GM12878 (cell line): ENCODE data around the gene SPOP. TPM values are rescaled to one million over a fixed set of nuclear protein-coding genes. Genes with fewer than 3 reads are reported as not detected.

Experiments used
- ATAC-seq: fragments of 200-7000 bp; cut with Tn5 transposase; 3 replicates; pipeline ENCODE4 v1.9.1; 2020; ENCODE audit warnings: mild to moderate bottlenecking, moderate library complexity
- BruUV-seq: library from RNA; stranded (reverse); fragments of 400-500 nt; replicated peaks from 2 replicates; lab custom pipeline; 2021; lab: Mats Ljungman, UMichigan
- CTCF ChIA-PET: fragments of 300-600 bp; sonication (Branson Sonifier 250); formaldehyde crosslinking; extraction: SDS; loops from one replicate; lab custom pipeline; 2021; ENCODE audit warnings: inconsistent platforms; lab: Yijun Ruan, JAX
- POLR2A ChIA-PET: fragments of 350-600 bp; formaldehyde crosslinking; extraction: SDS; loops from one replicate; lab custom pipeline; 2021; ENCODE audit warnings: inconsistent platforms; lab: Charles Lee
- RAD21 ChIA-PET: fragments of 300-600 bp; sonication (Branson Sonifier 250); formaldehyde crosslinking; loops from one replicate; lab custom pipeline; 2023; ENCODE audit warnings: antibody characterized with exemption; ENCODE audit not compliant: unreplicated experiment; lab: Charles Lee
- SMC1A ChIA-PET: fragments of 300-600 bp; sonication (Branson Sonifier 250); formaldehyde crosslinking; loops from one replicate; lab custom pipeline; 2023; ENCODE audit not compliant: unreplicated experiment, uncharacterized antibody; lab: Charles Lee
- DNase-seq: peaks from one replicate; pipeline ENCODE4 v3.0.0-alpha.2; 2011; ENCODE audit warnings: low read depth, low spot score
- FAIRE-seq: peaks from 3 replicates; lab custom pipeline; 2011; peaks lifted over from hg19 to GRCh38; lab: Jason Lieb, UNC
- H2AFZ ChIP-seq: 2 replicates; pipeline ENCODE4 v1.6.0; 2011; ENCODE audit warnings: low read depth, low read length, control low read depth; ENCODE audit not compliant: control insufficient read depth
- H3K27ac ChIP-seq: 2 replicates; pipeline ENCODE4 v1.5.1; 2011; ENCODE audit warnings: control low read depth; ENCODE audit not compliant: control insufficient read depth, insufficient read depth
- H3K27me3 ChIP-seq, 2 experiments: replicated peaks in 1 of 2; 2 replicates each; pipeline versions ENCODE4 v1.6.0 to v1.6.1; 2011; ENCODE audit warnings: low read length in 1 of 2; ENCODE audit not compliant: control insufficient read depth in 2 of 2, insufficient read depth in 2 of 2
- H3K36me3 ChIP-seq, 2 experiments: 2 replicates each; pipeline ENCODE4 v1.5.1; 2011; ENCODE audit warnings: low read length in 1 of 2; ENCODE audit not compliant: control insufficient read depth in 2 of 2, insufficient read depth in 2 of 2
- H3K4me1 ChIP-seq: 2 replicates; pipeline ENCODE4 v1.6.1; 2011; ENCODE audit warnings: mild to moderate bottlenecking, low read length, moderate library complexity, mixed read lengths; ENCODE audit not compliant: control insufficient read depth, insufficient read depth
- H3K4me2 ChIP-seq: 2 replicates; pipeline ENCODE4 v1.6.0; 2011; ENCODE audit warnings: control low read depth; ENCODE audit not compliant: control insufficient read depth, insufficient read depth
- H3K4me3 ChIP-seq: fragments of 200-600 bp; sonication (generic); 2 replicates; pipeline ENCODE4 v1.5.1; 2016
- H3K79me2 ChIP-seq: 2 replicates; pipeline ENCODE4 v1.6.0; 2011; ENCODE audit warnings: low read length; ENCODE audit not compliant: control insufficient read depth, insufficient read depth
- H3K9ac ChIP-seq: 2 replicates; pipeline ENCODE4 v1.8.0; 2011; ENCODE audit warnings: low read length, control low read depth, mixed read lengths; ENCODE audit not compliant: control insufficient read depth, insufficient read depth
- H3K9me3 ChIP-seq: replicated peaks from 3 replicates; pipeline ENCODE4 v1.5.1; 2011; ENCODE audit warnings: mild to moderate bottlenecking, low read length; ENCODE audit not compliant: control insufficient read depth, insufficient read depth
- H4K20me1 ChIP-seq: 2 replicates; pipeline ENCODE4 v1.6.0; 2011; ENCODE audit not compliant: control insufficient read depth, insufficient read depth
- ASH2L ChIP-seq: fragments of 300-600, 200-600 bp; sonication (generic); IDR thresholded peaks from 2 replicates; pipeline ENCODE4 v1.6.1; 2017; ENCODE audit warnings: low read depth, mild to moderate bottlenecking, borderline replicate concordance
- E2F8 ChIP-seq: fragments of 450-650 bp; IDR thresholded peaks from 2 replicates; pipeline ENCODE4 v1.6.1; 2018; ENCODE audit warnings: mild to moderate bottlenecking, low read depth, moderate library complexity; ENCODE audit not compliant: partially characterized antibody
- NRF1 ChIP-seq: conservative IDR thresholded peaks from 2 replicates; pipeline ENCODE4 v1.6.1; 2011; ENCODE audit warnings: mild to moderate bottlenecking, low read depth, low read length, improper control_type of control experiment
- REST ChIP-seq: IDR thresholded peaks from 2 replicates; pipeline ENCODE4 v1.6.1; 2012; ENCODE audit warnings: mild to moderate bottlenecking, low read depth, low read length
- SIX5 ChIP-seq: IDR thresholded peaks from 2 replicates; pipeline ENCODE4 v1.6.1; 2011; ENCODE audit warnings: mild to moderate bottlenecking, low read depth, low read length, moderate library complexity; ENCODE audit not compliant: severe bottlenecking
- SREBF1 ChIP-seq: IDR thresholded peaks from 2 replicates; pipeline ENCODE4 v1.6.1; 2012; ENCODE audit warnings: mild to moderate bottlenecking, low read length
- TBL1XR1 ChIP-seq: IDR thresholded peaks from 2 replicates; pipeline ENCODE4 v1.6.1; 2012; ENCODE audit warnings: low read depth, low read length, improper control_type of control experiment
- USF1 ChIP-seq: IDR thresholded peaks from 2 replicates; pipeline ENCODE4 v1.6.1; 2011; ENCODE audit warnings: borderline replicate concordance, low read depth, mild to moderate bottlenecking, moderate library complexity, mixed read lengths, low read length; ENCODE audit not compliant: insufficient read depth; ENCODE audit errors: extremely low read length
- ZBTB4 ChIP-seq: fragments of 450-650 bp; formaldehyde crosslinking; IDR thresholded peaks from 2 replicates; pipeline ENCODE4 v1.4.0; 2022; ENCODE audit warnings: mild to moderate bottlenecking, moderate library complexity
- ZZZ3 ChIP-seq: IDR thresholded peaks from 2 replicates; pipeline ENCODE4 v1.6.1; 2011; ENCODE audit warnings: low read depth; ENCODE audit not compliant: control insufficient read depth, insufficient read length
- WGBS: methylation state at CpG from one replicate; pipeline ENCODE4 v1.1.6; 2016; ENCODE audit warnings: low lambda C conversion rate; ENCODE audit not compliant: insufficient replicate concordance, insufficient coverage; ENCODE audit errors: missing lambda C conversion rate; 5-methylcytosine and 5-hydroxymethylcytosine counted together
- in situ Hi-C: fragments of 300-500 bp; cut with MboI; formaldehyde crosslinking; loops from 9 replicates; pipeline ENCODE4 v1.14.3; 2018; ENCODE audit warnings: mixed read lengths
- intact Hi-C: fragments of 100-400 bp; cut with micrococcal nuclease; formaldehyde crosslinking; loops from one replicate; pipeline ENCODE4 v1.14.2; 2022; ENCODE audit not compliant: unreplicated experiment
- polyA plus RNA-seq, 11 experiments: library from polyadenylated mRNA; depleted of rRNA in 4 of 11; unstranded in 6 of 11; stranded (reverse) in 5 of 11; fragments of >200 nt; fragmentation: Nextera tagmentation in 4 of 11; fragmentation: Illumina TruSeq in 1 of 11; extraction: Ambion mirVana in 4 of 11; extraction: Trizol in 1 of 11; gene quantifications; 1 replicate in 1 of 11; 2 replicates in 10 of 11; pipeline versions ENCODE4 v1.2.1 to v1.2.3, GENCODE V29; 2011 to 2016; ENCODE audit warnings: inconsistent platforms in 2 of 11, missing spikeins in 2 of 11, low read depth in 1 of 11
- total RNA-seq, 4 experiments: library from RNA; depleted of rRNA in 3 of 4; stranded (reverse); fragments of >200 nt in 3 of 4; fragmentation: Illumina TruSeq in 1 of 4; extraction: Trizol in 1 of 4; gene quantifications; 2 replicates each; pipeline versions ENCODE4 v1.2.1 to v1.2.3, GENCODE V29; 2013 to 2021

SPOP gene
- total and polyA plus RNA-seq, 10 of the 15 experiments (the other 5 are each of a cell fraction or from before 2014, with no cell fraction given), result 35.1 to 80.4 (median 44.7) TPM

GRCh38 chr17:49549691-49550678, 127.9 kb downstream of the SPOP start:
- FAIRE-seq, result no peak
- no peaks in the 10 kb centered on the region for H3K27me3 ChIP-seq
- 46% methylated on average over 20 of the region's 20 CpGs for WGBS
- in situ Hi-C loops (loop anchor here (5.0 to 10.0 kb wide), 4 partner anchors 53 to 233 kb away; partner anchors contain the start of gene NGFR), intact Hi-C loops (loop anchor here (2.0 kb wide), 1 partner anchor 141 kb away; no protein-coding TSS in a partner anchor)
- no peaks in the 10 kb centered on the region for H3K36me3 ChIP-seq
- no peaks in the 10 kb centered on the region for H3K79me2 ChIP-seq
- no peaks in the 10 kb centered on the region for H3K9me3 ChIP-seq
- peak; percentile 58 for ATAC-seq
- H4K20me1 ChIP-seq, result no peaks in the 10 kb centered on the region
- BruUV-seq, result no TSS peak
- H2AFZ ChIP-seq, result no peak overlapping the region
- RAD21 ChIA-PET, result no interaction called here
- H3K4me1 ChIP-seq, result no peaks in the 10 kb centered on the region
- no peak overlapping the region for H3K4me3 ChIP-seq
- DNase-seq, result no peak
- SMC1A ChIA-PET, result no interaction called here
- no peak overlapping the region for H3K9ac ChIP-seq
- H3K27ac ChIP-seq, result no peak overlapping the region
- CTCF ChIA-PET, result interaction anchor here (1.8 kb wide), 1 partner anchor 114 kb away, joined by 5 read pairs; no protein-coding TSS in a partner anchor
- POLR2A ChIA-PET, result no interaction called here
- no peak overlapping the region for H3K4me2 ChIP-seq
- TF ChIP-seq NRF1, result no peak
- TF ChIP-seq USF1, result no peak
- TF ChIP-seq ASH2L, result no peak
- no peak for TF ChIP-seq REST
- no peak for TF ChIP-seq SREBF1
- no peak for TF ChIP-seq E2F8
- TF ChIP-seq ZBTB4 (CRISPR knock-in tag), result no peak
- no peak for TF ChIP-seq ZZZ3
- no peak for TF ChIP-seq TBL1XR1
- no peak for TF ChIP-seq SIX5
